Fibroblast of skin of scalp (primary cell): ENCODE measurements around the gene GTF2A2.

ENCODE experiments used
- DNase-seq: peaks from one replicate; pipeline ENCODE4 v3.0.0-alpha.2; 2013

The GTF2A2 gene

DNA sequence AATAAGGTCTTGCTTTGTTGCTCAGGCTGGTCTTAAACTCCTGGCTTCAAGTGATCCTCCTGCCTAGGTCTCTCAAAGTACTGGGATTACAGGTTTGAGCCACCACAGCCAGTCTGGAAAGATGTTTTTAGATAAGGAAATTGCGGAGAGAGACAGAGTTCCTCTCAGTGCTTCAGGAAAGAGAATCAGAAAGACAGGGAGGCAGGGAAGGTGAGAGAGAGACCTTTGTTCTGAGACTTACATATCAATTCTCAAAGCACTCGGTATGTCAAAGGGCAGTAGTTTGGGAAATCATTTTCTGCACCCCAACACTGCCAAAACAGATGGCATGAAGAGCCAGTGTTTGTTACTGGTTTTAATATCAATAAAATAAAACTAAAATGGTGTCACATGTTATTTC lies 58.9 kb downstream of the GTF2A2 start:
- DNase-seq = no peak

DNA sequence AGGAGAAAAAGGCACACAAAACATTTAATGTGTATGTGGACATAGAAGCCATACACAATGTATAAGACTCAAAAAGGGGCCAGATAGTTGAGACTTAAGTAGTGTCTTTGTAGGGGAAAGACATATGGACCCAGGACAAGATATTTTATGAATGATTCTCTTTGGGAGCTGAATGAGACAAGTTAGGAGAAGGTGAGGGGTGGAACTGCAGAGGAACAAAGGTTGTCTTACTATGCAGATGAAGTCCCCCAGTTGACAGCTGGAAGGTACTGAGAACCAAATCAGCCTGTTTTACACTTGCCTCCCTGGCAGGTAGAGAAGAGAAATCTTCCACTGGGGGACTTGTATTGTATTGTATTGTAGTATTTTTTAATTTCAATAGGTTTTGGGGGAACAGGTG lies 60.7 kb downstream of the GTF2A2 start:
- DNase-seq = no peak

DNA sequence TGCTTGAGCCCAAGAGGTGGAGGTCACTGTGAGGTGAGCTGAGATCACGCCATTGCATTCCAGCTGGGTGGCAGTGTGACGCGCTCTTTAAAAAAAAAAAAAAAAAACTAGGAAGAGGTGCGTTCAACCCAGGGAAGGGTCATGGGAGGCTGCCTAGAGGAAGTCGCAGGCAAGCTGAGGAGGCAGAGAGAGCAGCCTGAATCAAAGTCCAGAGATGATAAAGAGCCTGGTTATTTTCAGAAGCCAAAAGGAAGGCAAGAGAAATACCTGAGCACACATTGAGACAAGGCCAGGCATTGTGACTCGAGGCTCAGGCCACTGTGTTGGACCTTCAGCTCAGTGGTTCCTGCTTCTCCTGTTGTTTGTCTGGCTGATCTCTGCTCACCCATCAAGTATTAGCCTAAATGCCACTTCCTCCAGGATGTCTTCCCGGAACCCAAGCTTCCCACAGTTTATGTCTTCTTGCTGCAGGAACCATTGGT lies 61.8 kb downstream of the GTF2A2 start:
- no peak for DNase-seq

DNA sequence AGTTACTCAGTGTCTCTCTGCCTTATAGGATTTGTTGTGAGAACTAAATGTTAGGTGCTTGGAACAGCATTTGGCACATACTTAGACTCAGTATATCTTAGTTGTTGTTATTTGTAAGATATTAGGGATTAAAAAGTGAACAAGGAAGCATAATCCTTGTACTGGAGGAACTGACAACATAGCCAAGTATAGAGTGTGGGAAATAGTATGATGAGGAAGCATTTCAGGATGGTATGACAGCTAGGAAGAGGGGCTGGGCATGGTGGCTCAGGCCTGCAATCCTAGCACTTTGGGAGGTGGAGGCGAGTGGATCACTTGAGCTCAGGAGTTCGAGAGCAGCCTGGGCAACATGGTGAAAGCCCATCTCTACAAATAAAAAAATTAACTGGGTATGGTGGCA lies 62.3 kb downstream of the GTF2A2 start:
- no peak for DNase-seq

DNA sequence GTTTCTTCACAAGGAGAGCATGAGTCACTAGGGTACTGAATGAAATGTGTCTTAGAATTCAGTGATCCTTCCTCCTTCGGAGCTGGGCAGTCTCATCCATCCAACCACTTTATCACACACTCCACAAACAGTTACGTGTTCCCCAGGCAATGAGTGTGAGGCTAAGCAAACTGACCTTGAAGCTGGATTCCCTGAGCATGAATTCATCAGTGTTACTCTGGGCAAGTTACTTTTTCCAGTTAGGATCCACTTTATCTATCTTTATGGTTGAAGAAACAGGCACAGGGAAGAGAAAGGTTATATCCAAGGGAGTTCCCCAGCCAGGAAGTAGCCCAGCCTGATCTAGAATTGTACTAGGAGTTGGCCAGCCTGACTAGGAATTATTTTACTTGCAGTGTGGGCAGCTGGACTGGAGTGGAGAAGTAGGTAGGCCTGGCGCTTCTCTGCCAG lies 62.8 kb downstream of the GTF2A2 start:
- DNase-seq = peak; percentile 7

DNA sequence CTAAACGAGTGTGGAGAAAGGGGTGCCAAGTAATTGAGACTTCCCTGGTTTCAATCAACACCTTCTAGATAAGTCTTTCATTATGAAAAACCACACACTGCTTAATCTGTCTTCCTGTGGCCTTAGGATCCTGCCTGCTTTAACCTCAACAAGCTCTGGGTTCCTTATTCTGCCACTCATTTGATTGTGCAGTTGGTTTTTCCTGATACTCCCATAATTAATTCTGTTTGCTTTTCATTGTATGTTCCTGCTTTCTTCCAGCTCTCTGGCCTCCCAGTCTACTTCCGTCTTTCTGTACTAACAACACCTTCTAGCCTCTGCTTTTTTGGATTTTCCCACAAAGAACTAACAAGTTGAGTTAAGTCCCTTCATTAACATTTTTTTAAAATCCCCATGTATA lies 66.0 kb downstream of the GTF2A2 start:
- no peak for DNase-seq

DNA sequence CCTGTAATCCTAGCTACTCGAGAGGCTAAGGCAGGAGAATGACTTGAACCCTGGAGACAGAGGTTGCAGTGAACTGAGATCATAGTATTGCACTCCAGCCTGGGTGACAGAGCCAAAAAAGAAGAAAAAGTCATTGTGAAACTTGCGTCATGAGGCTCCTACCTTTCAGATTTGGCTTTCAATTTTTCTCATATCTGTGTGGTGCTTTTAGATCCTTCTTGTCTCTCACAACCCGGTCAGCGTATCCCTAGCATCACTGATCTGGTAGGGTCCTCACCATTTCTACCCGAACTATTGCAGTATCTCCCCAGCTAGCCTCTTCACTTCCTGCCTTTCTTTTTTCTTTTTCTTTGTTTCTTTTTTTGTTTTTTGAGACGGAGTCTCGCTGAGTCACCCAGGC lies 67.3 kb downstream of the GTF2A2 start:
- DNase-seq = no peak
